KMS-11 (cell line): ENCODE results near the gene PROCA1.

ENCODE experiments used
- H2AFZ ChIP-seq: fragments of 200-600 bp; sonication (generic); 2 replicates; pipeline ENCODE4 v1.6.1; 2016; ENCODE audit warnings: antibody characterized with exemption, mixed run types, low read depth
- H3K27ac ChIP-seq: fragments of 200-600 bp; sonication (generic); 2 replicates; pipeline ENCODE4 v1.6.1; 2016; ENCODE audit warnings: mild to moderate bottlenecking, mixed run types
- H3K27me3 ChIP-seq: fragments of 200-600 bp; sonication (generic); 2 replicates; pipeline ENCODE4 v1.6.1; 2017; ENCODE audit warnings: mild to moderate bottlenecking, low read depth, mixed run types, moderate library complexity; ENCODE audit not compliant: insufficient read depth
- H3K36me3 ChIP-seq: fragments of 200-600 bp; sonication (generic); 2 replicates; pipeline ENCODE4 v1.6.1; 2017; ENCODE audit warnings: mild to moderate bottlenecking, mixed run types; ENCODE audit not compliant: insufficient read depth
- H3K4me1 ChIP-seq: fragments of 200-600 bp; sonication (generic); 2 replicates; pipeline ENCODE4 v1.6.1; 2016; ENCODE audit warnings: mild to moderate bottlenecking, low read depth, mixed run types; ENCODE audit not compliant: poor library complexity, severe bottlenecking
- H3K4me2 ChIP-seq: fragments of 200-600 bp; sonication (generic); 2 replicates; pipeline ENCODE4 v1.7.0; 2016; ENCODE audit warnings: mild to moderate bottlenecking, mixed run types
- H3K4me3 ChIP-seq: fragments of 200-600 bp; sonication (generic); IDR thresholded peaks from 2 replicates; pipeline ENCODE4 v1.6.1; 2017; ENCODE audit warnings: low read depth, low read length, mixed read lengths; ENCODE audit not compliant: insufficient read depth
- H3K79me2 ChIP-seq: fragments of 200-600 bp; sonication (generic); 2 replicates; pipeline ENCODE4 v1.6.1; 2016; ENCODE audit warnings: low read depth, mixed run types; ENCODE audit not compliant: insufficient read depth
- H3K9ac ChIP-seq: fragments of 200-600 bp; sonication (generic); 2 replicates; pipeline ENCODE4 v1.6.1; 2016; ENCODE audit warnings: mild to moderate bottlenecking, mixed run types
- H4K20me1 ChIP-seq: fragments of 200-600 bp; sonication (generic); 2 replicates; pipeline ENCODE4 v1.6.1; 2016; ENCODE audit warnings: mild to moderate bottlenecking, mixed run types; ENCODE audit not compliant: insufficient read depth
- CTCF ChIP-seq: fragments of 200-600 bp; sonication (generic); conservative IDR thresholded peaks from 2 replicates; pipeline ENCODE4 v1.6.1; 2017; ENCODE audit warnings: low read depth, mild to moderate bottlenecking, antibody characterized with exemption, low read length, moderate library complexity, mixed read lengths

Gene PROCA1

DNA sequence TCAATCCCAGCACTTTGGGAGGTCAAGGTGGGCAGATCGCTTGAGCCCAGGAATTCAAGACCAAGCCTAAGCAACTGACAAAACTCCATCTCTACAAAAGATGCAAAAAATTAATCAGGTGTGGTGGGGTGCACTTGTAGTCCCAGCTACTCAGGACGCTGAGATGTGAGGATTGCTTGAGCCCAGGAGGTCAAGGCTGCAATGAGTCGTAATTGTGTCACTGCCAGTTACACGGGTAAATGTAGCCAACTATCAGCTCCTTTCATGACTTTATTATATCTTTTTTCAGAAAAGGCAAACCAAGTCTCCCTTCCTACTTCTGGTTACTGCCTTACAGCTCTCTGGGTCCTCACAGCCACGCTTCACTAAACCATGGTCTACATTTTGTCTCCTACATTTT, 53.9 kb downstream of the PROCA1 start:
- no peak overlapping the region for H3K27ac ChIP-seq
- H4K20me1 ChIP-seq: no peaks in the 10 kb centered on the region
- H3K79me2 ChIP-seq: peaks cover 31% of the 10 kb centered on the region
- no peak overlapping the region for H3K9ac ChIP-seq
- H3K4me1 ChIP-seq: peaks cover 9% of the 10 kb centered on the region
- no peaks in the 10 kb centered on the region for H3K27me3 ChIP-seq
- no peak overlapping the region for H2AFZ ChIP-seq
- H3K36me3 ChIP-seq: peaks cover 5% of the 10 kb centered on the region; the same call in 1 of the 2 replicates
- no peak overlapping the region for H3K4me2 ChIP-seq
- TF ChIP-seq CTCF: no peak
- H3K4me3 ChIP-seq: no peak overlapping the region

GRCh38 chr17:28655160-28655559, 56.5 kb downstream of the PROCA1 start:
- Histone ChIP-seq H3K79me2 (peaks cover 6% of the 10 kb centered on the region), H4K20me1 (no peaks in the 10 kb centered on the region), H3K4me1 (no peaks in the 10 kb centered on the region), H3K27me3 (no peaks in the 10 kb centered on the region), H3K36me3 (peaks cover 5% of the 10 kb centered on the region; the same call in 1 of the 2 replicates), H3K4me3 (no peak overlapping the region), H3K9ac (no peak overlapping the region), H3K4me2 (no peak overlapping the region), H2AFZ (no peak overlapping the region), H3K27ac (no peak overlapping the region)
- no peak for TF ChIP-seq CTCF
